ENCODE data around the gene TMIE.
"Not testable (repeated sequence)": the region's sequence is repeated elsewhere in the genome, so short reads cannot be mapped to it uniquely, and the experiment has no call there.

The TMIE gene

GRCh38 chr3:46729038-46729437 lies 27.8 kb downstream of the TMIE start:
- DNase-seq, result no peak

- no peak for DNase-seq
Measured at GRCh38 chr3:46730819-46731218, 29.6 kb downstream of the TMIE start.

- DNase-seq, result no peak
Measured at GRCh38 chr3:46731795-46732194, 30.6 kb downstream of the TMIE start.

- DNase-seq, result no peak
Measured at GRCh38 chr3:46733026-46733800, 32.0 kb downstream of the TMIE start.

GRCh38 chr3:46734773-46735172 lies 33.6 kb downstream of the TMIE start:
- DNase-seq, result no peak

- DNase-seq, result no peak
Measured at GRCh38 chr3:46736006-46736872, 35.0 kb downstream of the TMIE start.

- no peak for DNase-seq
Measured at GRCh38 chr3:46737329-46737731, 36.1 kb downstream of the TMIE start.

- not testable (repeated sequence) for DNase-seq
Measured at GRCh38 chr3:46739565-46739964, 38.4 kb downstream of the TMIE start.

- DNase-seq, result no peak
Measured at GRCh38 chr3:46742992-46743585, 41.9 kb downstream of the TMIE start.

GRCh38 chr3:46746711-46747110 lies 45.5 kb downstream of the TMIE start:
- DNase-seq, result no peak

GRCh38 chr3:46748170-46748569 lies 47.0 kb downstream of the TMIE start:
- no peak for DNase-seq

GRCh38 chr3:46749129-46749528 lies 47.9 kb downstream of the TMIE start:
- no peak for DNase-seq

- DNase-seq, result no peak
Measured at GRCh38 chr3:46750555-46751038, 49.4 kb downstream of the TMIE start.

- DNase-seq, result not testable (repeated sequence)
Measured at GRCh38 chr3:46753127-46753526, 51.9 kb downstream of the TMIE start.

- DNase-seq, result no peak
Measured at GRCh38 chr3:46755646-46756045, 54.5 kb downstream of the TMIE start.

- no peak for DNase-seq
Measured at GRCh38 chr3:46756642-46757041, 55.5 kb downstream of the TMIE start.

GRCh38 chr3:46759239-46760167 lies 58.3 kb downstream of the TMIE start:
- no peak for DNase-seq

Measured in inflammatory macrophage (primary cell).